Ovary (tissue), 3 donors: ENCODE results near the gene RGS6.

Experiments used
- EP300 ChIP-seq: sonication (generic); formaldehyde crosslinking; IDR thresholded peaks from one replicate; pipeline ENCODE4 v1.6.1; 2017; ENCODE audit warnings: antibody characterized with exemption
- POLR2A ChIP-seq: fragments of 450-650 bp; IDR thresholded peaks from one replicate; pipeline ENCODE4 v1.6.1; 2017; ENCODE audit warnings: antibody characterized with exemption, mild to moderate bottlenecking, moderate library complexity
- TF ChIP-seq, protein P1 (sequence below), 3 donors: fragments of 450-650 bp in 2 of 3; fragments of 200-600 bp in 1 of 3; IDR thresholded peaks; one replicate each; pipeline versions ENCODE4 v1.5.1 to v1.8.0; 2016 to 2022; ENCODE audit warnings: antibody characterized with exemption in 3 of 3, mild to moderate bottlenecking in 1 of 3
- donor health status: DM: no; HTN: no; CAD: no.

DNA sequence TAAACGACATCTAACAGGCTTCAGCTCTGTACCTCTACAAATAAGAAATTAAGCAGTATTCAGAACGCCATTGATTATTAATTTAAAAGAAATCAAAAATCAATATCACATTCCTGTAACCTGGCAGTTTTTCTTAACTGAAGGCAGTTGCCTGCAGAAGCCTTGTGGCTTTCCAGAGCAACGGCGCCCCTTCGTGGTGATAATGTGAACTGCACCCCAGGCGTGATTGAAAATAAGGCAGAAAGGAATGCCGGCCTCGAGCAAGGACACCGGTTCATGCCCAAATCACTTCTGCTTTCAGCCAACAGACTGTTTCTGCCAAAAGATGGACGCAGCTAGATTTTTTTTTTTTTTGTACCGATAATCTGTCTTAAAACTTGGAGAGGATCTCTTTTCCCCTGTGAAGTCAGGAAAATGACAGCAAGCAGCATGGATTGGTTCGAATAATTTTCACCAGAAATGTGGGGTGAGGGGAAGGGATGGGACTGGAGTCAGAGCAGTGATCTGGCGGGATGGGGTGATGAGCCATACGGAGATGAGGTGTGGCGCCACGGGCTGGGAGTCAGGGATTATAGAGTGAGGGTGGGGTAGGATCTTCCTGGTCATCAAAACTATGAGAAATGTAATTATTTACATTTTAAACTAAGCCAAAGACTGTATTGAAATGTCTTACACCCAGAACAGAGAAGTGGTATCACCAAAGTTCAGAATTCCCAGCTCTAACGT lies 488.7 kb downstream of the RGS6 start:
- TF ChIP-seq, protein P1, sequence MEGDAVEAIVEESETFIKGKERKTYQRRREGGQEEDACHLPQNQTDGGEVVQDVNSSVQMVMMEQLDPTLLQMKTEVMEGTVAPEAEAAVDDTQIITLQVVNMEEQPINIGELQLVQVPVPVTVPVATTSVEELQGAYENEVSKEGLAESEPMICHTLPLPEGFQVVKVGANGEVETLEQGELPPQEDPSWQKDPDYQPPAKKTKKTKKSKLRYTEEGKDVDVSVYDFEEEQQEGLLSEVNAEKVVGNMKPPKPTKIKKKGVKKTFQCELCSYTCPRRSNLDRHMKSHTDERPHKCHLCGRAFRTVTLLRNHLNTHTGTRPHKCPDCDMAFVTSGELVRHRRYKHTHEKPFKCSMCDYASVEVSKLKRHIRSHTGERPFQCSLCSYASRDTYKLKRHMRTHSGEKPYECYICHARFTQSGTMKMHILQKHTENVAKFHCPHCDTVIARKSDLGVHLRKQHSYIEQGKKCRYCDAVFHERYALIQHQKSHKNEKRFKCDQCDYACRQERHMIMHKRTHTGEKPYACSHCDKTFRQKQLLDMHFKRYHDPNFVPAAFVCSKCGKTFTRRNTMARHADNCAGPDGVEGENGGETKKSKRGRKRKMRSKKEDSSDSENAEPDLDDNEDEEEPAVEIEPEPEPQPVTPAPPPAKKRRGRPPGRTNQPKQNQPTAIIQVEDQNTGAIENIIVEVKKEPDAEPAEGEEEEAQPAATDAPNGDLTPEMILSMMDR (IDR thresholded peaks at IDR 0.05), result peak; percentile 47 to 77 (median 72)
- no peak for TF ChIP-seq POLR2A
- no peak for TF ChIP-seq EP300
